IMR-90 (cell line): Measurements from ENCODE around the gene NEK6. TPM values are rescaled to one million over a fixed set of nuclear protein-coding genes. Genes with fewer than 3 reads are reported as not detected.

Experiments
- ATAC-seq: fragments of 200-7000 bp; cut with Tn5 transposase; 2 replicates; pipeline ENCODE4 v1.9.1; 2020; ENCODE audit warnings: low read depth, mild to moderate bottlenecking, moderate library complexity
- BruUV-seq: library from RNA; stranded (reverse); fragments of 400-500 nt; replicated peaks from 2 replicates; lab custom pipeline; 2021; lab: Mats Ljungman, UMichigan
- CTCF ChIA-PET: fragments of 300-600 bp; formaldehyde crosslinking; extraction: SDS; loops from one replicate; lab custom pipeline; 2021; ENCODE audit warnings: antibody characterized with exemption; lab: Yijun Ruan, JAX
- POLR2A ChIA-PET: fragments of 300-600 bp; sonication (Branson Sonifier 250); formaldehyde crosslinking; loops from one replicate; lab custom pipeline; 2022; ENCODE audit warnings: antibody characterized with exemption; ENCODE audit not compliant: unreplicated experiment; lab: Charles Lee
- DNase-seq: peaks from one replicate; pipeline ENCODE4 v3.0.0; 2013
- H2AFZ ChIP-seq: replicated peaks from 2 replicates; pipeline ENCODE3; 2013; ENCODE audit warnings: low read length, mild to moderate bottlenecking; ENCODE audit not compliant: poor library complexity
- H2AK5ac ChIP-seq: 2 replicates; pipeline ENCODE4 v1.6.1; 2013; ENCODE audit warnings: low read depth, low read length, inconsistent platforms
- H2AK9ac ChIP-seq: replicated peaks from 2 replicates; pipeline ENCODE3; 2013; ENCODE audit warnings: mild to moderate bottlenecking, low read depth, low read length, moderate library complexity; ENCODE audit not compliant: poor library complexity
- H2BK120ac ChIP-seq: 2 replicates; pipeline ENCODE4 v1.6.1; 2013; ENCODE audit warnings: low read depth, low read length, inconsistent platforms
- H2BK15ac ChIP-seq: 3 replicates; pipeline ENCODE4 v1.6.1; 2013; ENCODE audit warnings: low read depth, low read length, inconsistent platforms
- H2BK20ac ChIP-seq: 2 replicates; pipeline ENCODE4 v1.6.1; 2013; ENCODE audit warnings: low read depth, mild to moderate bottlenecking, inconsistent platforms, low read length, moderate library complexity
- H2BK5ac ChIP-seq: 2 replicates; pipeline ENCODE4 v1.6.1; 2013; ENCODE audit warnings: mild to moderate bottlenecking, low read depth, low read length, inconsistent platforms; ENCODE audit not compliant: poor library complexity, severe bottlenecking
- H3K14ac ChIP-seq: replicated peaks from 2 replicates; pipeline ENCODE4 v1.6.1; 2013; ENCODE audit warnings: low read depth, low read length, inconsistent platforms
- H3K18ac ChIP-seq: 2 replicates; pipeline ENCODE4 v1.6.1; 2013; ENCODE audit warnings: low read depth, low read length, control low read depth
- H3K23ac ChIP-seq: 2 replicates; pipeline ENCODE4 v1.6.1; 2013; ENCODE audit warnings: low read depth, low read length, inconsistent platforms
- H3K27ac ChIP-seq: 2 replicates; pipeline ENCODE4 v1.5.1; 2013; ENCODE audit warnings: mild to moderate bottlenecking, control low read depth, low read length; ENCODE audit not compliant: insufficient read depth
- H3K27me3 ChIP-seq: 2 replicates; pipeline ENCODE4 v1.6.1; 2013; ENCODE audit warnings: low read length; ENCODE audit not compliant: control insufficient read depth, insufficient read depth
- H3K36me3 ChIP-seq: 2 replicates; pipeline ENCODE4 v1.6.1; 2013; ENCODE audit warnings: low read length, mixed read lengths; ENCODE audit not compliant: control insufficient read depth, insufficient read depth
- H3K4ac ChIP-seq: 2 replicates; pipeline ENCODE4 v1.6.1; 2013; ENCODE audit warnings: low read depth, low read length, inconsistent platforms
- H3K4me1 ChIP-seq: 2 replicates; pipeline ENCODE4 v1.6.1; 2013; ENCODE audit warnings: low read length, mixed read lengths; ENCODE audit not compliant: control insufficient read depth, insufficient read depth
- H3K4me2 ChIP-seq: 2 replicates; pipeline ENCODE4 v1.6.1; 2013; ENCODE audit warnings: low read depth, mild to moderate bottlenecking, control low read depth, low read length, moderate library complexity
- H3K4me3 ChIP-seq: 2 replicates; pipeline ENCODE4 v1.5.1; 2013; ENCODE audit warnings: low read depth, mild to moderate bottlenecking, control low read depth, low read length, moderate library complexity; ENCODE audit not compliant: insufficient read depth
- H3K56ac ChIP-seq: 2 replicates; pipeline ENCODE4 v1.6.1; 2013; ENCODE audit warnings: low read length, inconsistent platforms; ENCODE audit not compliant: insufficient read depth; ENCODE audit errors: extremely low read depth
- H3K79me1 ChIP-seq, 2 experiments: 2 replicates each; pipeline ENCODE4 v1.6.1; 2013; ENCODE audit warnings: low read length in 2 of 2, inconsistent platforms in 1 of 2, low read depth in 1 of 2
- H3K9ac ChIP-seq: 2 replicates; pipeline ENCODE4 v1.6.1; 2013; ENCODE audit warnings: low read depth, low read length, control low read depth
- H3K9me1 ChIP-seq: 2 replicates; pipeline ENCODE4 v1.6.1; 2013; ENCODE audit warnings: low read length, inconsistent platforms; ENCODE audit not compliant: insufficient read depth
- H3K9me3 ChIP-seq: 2 replicates; pipeline ENCODE4 v1.6.1; 2013; ENCODE audit warnings: low read length; ENCODE audit not compliant: control insufficient read depth, insufficient read depth
- H4K20me1 ChIP-seq: 2 replicates; pipeline ENCODE4 v1.6.1; 2013; ENCODE audit warnings: low read length, inconsistent platforms; ENCODE audit not compliant: insufficient read depth
- H4K5ac ChIP-seq: 2 replicates; pipeline ENCODE4 v1.6.1; 2013; ENCODE audit warnings: mild to moderate bottlenecking, low read depth, low read length, control low read depth
- H4K8ac ChIP-seq, 2 experiments: 2 replicates each; pipeline ENCODE4 v1.6.1; 2013; ENCODE audit warnings: low read depth in 2 of 2, low read length in 2 of 2, control low read depth in 1 of 2, inconsistent platforms in 1 of 2
- H4K91ac ChIP-seq: 2 replicates; pipeline ENCODE4 v1.6.1; 2013; ENCODE audit warnings: low read depth, low read length, inconsistent platforms; ENCODE audit not compliant: insufficient read depth
- RCOR1 ChIP-seq: IDR thresholded peaks from 2 replicates; pipeline ENCODE4 v1.6.1; 2012; ENCODE audit warnings: mild to moderate bottlenecking, low read length, improper control_type of control experiment; ENCODE audit not compliant: insufficient replicate concordance
- WGBS, 2 experiments: methylation state at CpG; one replicate each; pipeline versions ENCODE4 v1.1.5 to v1.1.7; 2013; ENCODE audit warnings: missing lambda C conversion rate in 2 of 2; ENCODE audit not compliant: insufficient read length in 1 of 2; ENCODE audit errors: extremely low coverage in 2 of 2; 5-methylcytosine and 5-hydroxymethylcytosine counted together
- dilution Hi-C: fragments of 300-500 bp; cut with HindIII; formaldehyde crosslinking; loops from one replicate; pipeline ENCODE4 v1.14.3; 2018; ENCODE audit warnings: low sequenced_read_pairs; ENCODE audit not compliant: unreplicated experiment
- in situ Hi-C: fragments of 300-500 bp; cut with MboI; formaldehyde crosslinking; loops from 3 replicates; pipeline ENCODE4 v1.14.3; 2019; ENCODE audit warnings: low sequenced_read_pairs, inconsistent platforms, mixed read lengths
- intact Hi-C: fragments of 100-400 bp; cut with micrococcal nuclease; formaldehyde crosslinking; loops from 2 replicates; pipeline ENCODE4 v1.10.0; 2022
- polyA plus RNA-seq, 3 experiments: library from polyadenylated mRNA; depleted of rRNA; stranded (reverse); fragments of >200 nt; gene quantifications; 2 replicates each; pipeline ENCODE4 v1.2.3, GENCODE V29; 2012; ENCODE audit warnings: low replicate concordance in 1 of 3
- total RNA-seq: library from RNA; depleted of rRNA; stranded (reverse); fragments of >200 nt; gene quantifications from 2 replicates; pipeline ENCODE4 v1.2.3, GENCODE V29; 2012

Gene NEK6
- total and polyA plus RNA-seq, 2 of the 4 experiments (the other 2 are of a cell fraction) = 79.9 to 112 TPM

GRCh38 chr9:124303762-124304161 lies 46.0 kb downstream of the NEK6 start:
- H3K36me3 ChIP-seq = peaks cover 47% of the 10 kb centered on the region
- no peak overlapping the region for H2AK9ac ChIP-seq
- H4K20me1 ChIP-seq = peaks cover 11% of the 10 kb centered on the region; the same call in 1 of the 2 replicates
- CTCF ChIA-PET = no interaction called here
- H2BK15ac ChIP-seq = no peak overlapping the region
- BruUV-seq = no TSS peak
- H3K9ac ChIP-seq = no peak overlapping the region
- H4K91ac ChIP-seq = no peak overlapping the region
- no peak overlapping the region for H3K56ac ChIP-seq
- no peak overlapping the region for H3K18ac ChIP-seq
- no peaks in the 10 kb centered on the region for H3K9me3 ChIP-seq
- peaks cover 27% of the 10 kb centered on the region for H3K9me1 ChIP-seq
- in situ Hi-C loops (loop anchor here (25.0 kb wide), 1 partner anchor 766 kb away; no protein-coding TSS in a partner anchor), intact Hi-C loops (no loop called here), dilution Hi-C loops (no loop called here)
- H2AK5ac ChIP-seq = no peak overlapping the region
- no peak overlapping the region for H3K23ac ChIP-seq
- H2BK5ac ChIP-seq = no peak overlapping the region
- H4K8ac ChIP-seq = no peak overlapping the region
- no peak overlapping the region for H2BK120ac ChIP-seq
- WGBS, 2 experiments = no CpG with 5 or more reads among the region's 14 CpGs
- no peak overlapping the region for H3K27ac ChIP-seq
- no peak overlapping the region for H2BK20ac ChIP-seq
- POLR2A ChIA-PET = no interaction called here
- no peak overlapping the region for H4K5ac ChIP-seq
- no peak overlapping the region for H3K4ac ChIP-seq
- H3K4me1 ChIP-seq = peaks cover 32% of the 10 kb centered on the region
- no peak for ATAC-seq
- no peak overlapping the region for H3K4me2 ChIP-seq
- H2AFZ ChIP-seq = no peak overlapping the region
- no peak for TF ChIP-seq RCOR1
- peaks cover 31 to 93% of the 10 kb centered on the region in 2 experiments for H3K79me1 ChIP-seq
- no peak overlapping the region for H3K4me3 ChIP-seq
- H3K27me3 ChIP-seq = no peaks in the 10 kb centered on the region
- DNase-seq = no peak
- no peak overlapping the region for H3K14ac ChIP-seq
